Urinary bladder (tissue), 4 donors: ENCODE measurements around the gene KIAA2012. TPM values are rescaled to one million over a fixed set of nuclear protein-coding genes. Genes with fewer than 3 reads are reported as not detected.

Experiments
- DNase-seq: peaks from one replicate; pipeline ENCODE4 v3.0.0-alpha.2; 2015; ENCODE audit errors: extremely low spot score
- H3K27ac ChIP-seq: one replicate; pipeline ENCODE4 v1.5.1; 2013; ENCODE audit warnings: low read depth, mild to moderate bottlenecking, moderate library complexity
- H3K36me3 ChIP-seq: one replicate; pipeline ENCODE4 v1.6.1; 2013; ENCODE audit warnings: mild to moderate bottlenecking, moderate library complexity; ENCODE audit not compliant: insufficient read depth
- H3K4me1 ChIP-seq: one replicate; pipeline ENCODE4 v1.6.1; 2013; ENCODE audit warnings: mild to moderate bottlenecking, moderate library complexity; ENCODE audit not compliant: insufficient read depth
- H3K4me3 ChIP-seq: one replicate; pipeline ENCODE4 v1.5.1; 2013; ENCODE audit warnings: low read depth, low read length
- WGBS: extraction: QIAGEN DNeasy Blood & Tissue Kit; methylation state at CpG from one replicate; pipeline ENCODE4 v1.1.7; 2013; 5-methylcytosine and 5-hydroxymethylcytosine counted together
- polyA plus RNA-seq: library from polyadenylated mRNA; stranded (reverse); fragments of 200-250 nt; gene quantifications from one replicate; pipeline ENCODE4 v1.2.3, GENCODE V29; 2013
- total RNA-seq: library from RNA; depleted of rRNA; stranded (reverse); fragments of >200 nt; gene quantifications from one replicate; pipeline ENCODE4 v1.2.3, GENCODE V29; 2014
- donor health status: healthy with polysubstance abuse.
- donor health status: healthy.

The KIAA2012 gene
- total and polyA plus RNA-seq, 2 donors = 0.05 to 0.16 TPM

DNA sequence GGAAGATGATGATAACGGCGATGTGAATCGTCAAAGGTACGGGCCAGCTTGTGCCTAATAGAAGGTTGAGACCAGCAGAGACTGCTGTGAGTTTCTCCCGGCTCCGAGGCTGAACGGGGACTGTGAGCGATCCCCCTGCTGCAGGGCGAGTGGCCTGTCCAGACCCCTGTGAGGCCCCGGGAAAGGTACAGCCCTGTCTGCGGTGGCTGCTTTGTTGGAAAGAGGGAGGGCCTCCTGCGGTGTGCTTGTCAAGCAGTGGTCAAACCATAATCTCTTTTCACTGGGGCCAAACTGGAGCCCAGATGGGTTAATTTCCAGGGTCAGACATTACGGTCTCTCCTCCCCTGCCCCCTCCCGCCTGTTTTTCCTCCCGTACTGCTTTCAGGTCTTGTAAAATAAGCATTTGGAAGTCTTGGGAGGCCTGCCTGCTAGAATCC is 36.4 kb upstream of the KIAA2012 start:
- H3K4me1 ChIP-seq = no peaks in the 10 kb centered on the region
- H3K4me3 ChIP-seq = peak overlapping the region; percentile 81
- H3K36me3 ChIP-seq = peaks cover 2% of the 10 kb centered on the region
- WGBS = 19% methylated on average over 15 of the region's 15 CpGs
- DNase-seq = no peak
- H3K27ac ChIP-seq = peak overlapping the region; percentile 80

DNA sequence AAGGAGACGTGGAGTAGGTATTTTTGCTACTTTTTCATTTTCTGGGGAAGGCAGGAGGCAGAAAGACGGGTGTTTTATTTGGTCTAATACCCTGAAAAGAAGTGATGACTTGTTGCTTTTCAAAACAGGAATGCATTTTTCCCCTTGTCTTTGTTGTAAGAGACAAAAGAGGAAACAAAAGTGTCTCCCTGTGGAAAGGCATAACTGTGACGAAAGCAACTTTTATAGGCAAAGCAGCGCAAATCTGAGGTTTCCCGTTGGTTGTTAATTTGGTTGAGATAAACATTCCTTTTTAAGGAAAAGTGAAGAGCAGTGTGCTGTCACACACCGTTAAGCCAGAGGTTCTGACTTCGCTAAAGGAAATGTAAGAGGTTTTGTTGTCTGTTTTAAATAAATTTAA is 36.0 kb upstream of the KIAA2012 start:
- DNase-seq = no peak
- H3K36me3 ChIP-seq = peaks cover 2% of the 10 kb centered on the region
- H3K4me3 ChIP-seq = peak overlapping the region; percentile 81
- WGBS = 21% methylated on average over 7 of the region's 7 CpGs
- H3K4me1 ChIP-seq = no peaks in the 10 kb centered on the region
- peak overlapping the region; percentile 80 for H3K27ac ChIP-seq

DNA sequence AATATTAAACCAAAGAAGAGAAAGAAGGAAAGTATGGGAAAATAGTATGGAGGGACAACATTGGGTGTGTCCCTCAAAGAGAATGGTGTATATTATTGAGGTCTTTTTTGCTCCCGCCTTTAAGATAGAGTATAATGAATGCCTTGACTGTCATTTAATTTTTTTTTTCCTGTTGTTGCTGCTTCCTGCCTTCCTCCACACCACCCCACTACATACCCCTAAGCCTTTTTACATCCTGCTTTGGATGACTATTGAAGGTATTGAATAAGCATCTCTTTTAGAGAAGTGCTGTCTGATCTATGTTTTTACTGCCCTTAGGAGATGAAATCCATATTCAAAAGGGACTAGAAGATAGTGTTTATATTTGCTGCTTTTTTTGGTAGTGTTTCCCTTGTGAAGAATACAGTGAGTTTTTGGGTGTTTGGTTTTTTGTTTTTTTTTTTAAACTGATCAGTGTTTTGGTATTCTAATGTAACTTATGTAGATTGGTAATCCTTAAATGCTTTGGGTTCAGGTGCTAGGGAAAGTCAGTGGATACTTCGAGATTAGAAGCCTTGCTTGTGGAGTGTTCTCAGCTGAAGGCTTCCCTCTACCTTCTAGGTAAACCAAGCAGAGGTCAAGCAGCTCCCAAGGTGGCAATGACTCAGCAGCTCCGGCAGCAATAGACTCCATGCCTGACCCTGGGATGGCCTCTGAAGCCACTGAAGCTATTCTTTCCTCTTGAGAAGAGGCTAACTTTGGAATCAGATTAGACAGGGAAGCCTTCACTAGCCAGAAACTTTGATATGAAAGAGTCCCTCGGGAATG is 34.4 kb upstream of the KIAA2012 start:
- no peak for DNase-seq
- Histone ChIP-seq H3K4me1 (peaks cover 3% of the 10 kb centered on the region), H3K27ac (peak overlapping the region; percentile 44), H3K36me3 (peaks cover 2% of the 10 kb centered on the region), H3K4me3 (peak overlapping the region; percentile 12)
- 25% methylated on average over 4 of the region's 4 CpGs for WGBS

DNA sequence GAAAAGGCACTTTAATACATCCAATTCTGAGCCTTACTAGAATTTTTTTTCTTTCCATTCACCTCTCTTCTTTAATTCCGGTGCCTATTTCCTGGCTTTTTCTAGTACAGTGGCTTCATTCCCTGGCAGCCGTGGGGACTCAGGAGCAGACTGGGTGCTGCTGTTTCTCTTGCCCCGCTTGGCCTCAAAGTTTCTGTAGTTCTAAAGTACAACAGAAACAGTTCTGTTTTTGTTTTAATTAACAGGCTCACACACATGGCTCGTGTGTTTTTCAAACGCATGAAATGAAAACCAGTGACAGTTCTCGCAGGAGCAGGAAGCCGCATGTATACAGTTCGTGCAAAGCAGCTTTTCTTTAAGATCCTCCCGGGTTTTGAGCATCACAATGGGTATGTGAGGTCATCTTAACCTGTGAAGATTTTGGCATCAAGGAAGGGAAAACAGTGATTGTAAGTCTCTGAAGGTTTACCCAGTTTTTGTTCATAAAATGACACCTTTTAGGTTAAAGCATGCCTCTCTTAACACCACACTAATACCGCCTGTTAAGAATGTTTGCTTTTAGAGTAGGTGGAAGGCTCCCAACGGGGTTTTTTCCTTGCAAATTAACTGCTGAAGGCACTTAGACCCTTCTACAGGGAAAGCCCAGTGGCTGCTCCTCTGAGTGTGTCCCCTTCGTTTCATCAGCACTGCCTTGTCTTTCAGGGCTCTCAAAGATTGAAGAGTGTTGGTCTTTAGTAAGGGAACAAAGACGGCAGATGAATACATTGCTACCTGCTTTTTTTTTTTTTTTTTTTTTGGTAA is 33.6 kb upstream of the KIAA2012 start:
- peaks cover 2% of the 10 kb centered on the region for H3K36me3 ChIP-seq
- H3K4me1 ChIP-seq = peaks cover 3% of the 10 kb centered on the region
- H3K4me3 ChIP-seq = peak overlapping the region; percentile 18
- no peak for DNase-seq
- 23% methylated on average over 13 of the region's 13 CpGs for WGBS
- H3K27ac ChIP-seq = peak overlapping the region; percentile 44

DNA sequence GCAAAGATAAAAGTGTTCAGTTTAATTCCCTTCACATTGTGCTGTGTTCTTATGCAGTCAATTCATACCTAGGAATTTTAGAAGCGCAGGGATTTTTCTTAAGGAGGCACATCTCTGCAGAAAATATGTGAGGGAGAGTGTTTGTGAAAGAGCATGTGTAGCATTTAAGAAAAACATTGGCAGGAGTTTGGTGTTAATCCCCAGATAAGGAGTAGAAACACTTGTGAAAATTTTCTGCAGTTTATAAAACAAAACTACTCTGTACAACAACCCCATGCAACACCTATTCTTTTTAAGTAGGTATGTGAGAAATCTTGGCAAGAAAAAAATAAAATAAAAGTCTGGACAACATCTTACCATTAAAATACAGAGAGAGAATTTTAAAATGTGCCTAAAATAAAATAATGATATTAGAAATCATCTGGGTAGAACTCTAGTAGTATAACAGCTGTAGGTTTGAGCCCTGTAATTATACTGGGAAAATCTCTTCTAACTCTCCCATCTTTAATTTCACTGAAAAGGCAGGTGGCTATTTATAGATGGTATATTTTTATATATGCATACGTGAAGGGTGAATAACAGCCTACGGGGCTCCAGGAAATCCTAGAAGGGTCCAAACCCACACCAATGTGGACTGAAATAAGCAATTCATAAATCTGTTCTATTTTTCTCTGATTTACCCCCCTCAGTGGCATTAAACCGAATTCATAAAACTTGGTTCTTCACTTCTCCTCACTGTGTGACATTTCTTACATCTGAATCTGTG is 32.8 kb upstream of the KIAA2012 start:
- Histone ChIP-seq H3K4me1 (peaks cover 3% of the 10 kb centered on the region), H3K27ac (no peak overlapping the region), H3K36me3 (peaks cover 2% of the 10 kb centered on the region), H3K4me3 (no peak overlapping the region)
- no peak for DNase-seq
- WGBS = 55% methylated on average over 4 of the region's 4 CpGs

DNA sequence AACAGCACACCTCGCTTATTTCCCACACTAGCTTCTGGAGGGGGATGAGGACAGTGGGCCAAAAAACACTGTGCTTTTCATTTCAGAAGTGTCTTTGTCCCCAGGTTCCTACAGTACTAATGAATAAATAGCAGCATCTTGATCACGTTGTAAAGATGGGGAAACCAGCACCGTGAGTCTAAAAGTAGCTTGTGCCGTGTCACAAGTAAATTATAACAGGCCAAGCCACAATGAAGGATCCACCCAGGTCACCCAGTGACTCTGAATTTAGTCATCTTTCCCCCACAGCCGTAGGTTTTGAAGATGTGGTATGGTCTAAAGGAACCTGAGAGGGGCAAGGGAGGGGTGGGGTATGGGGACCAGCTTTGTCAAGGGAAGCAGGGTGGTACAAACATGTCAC is 30.6 kb upstream of the KIAA2012 start:
- Histone ChIP-seq H3K27ac (no peak overlapping the region), H3K4me1 (peaks cover 3% of the 10 kb centered on the region), H3K36me3 (peaks cover 2% of the 10 kb centered on the region), H3K4me3 (no peak overlapping the region)
- DNase-seq = no peak
- 92% methylated on average over 5 of the region's 5 CpGs for WGBS

DNA sequence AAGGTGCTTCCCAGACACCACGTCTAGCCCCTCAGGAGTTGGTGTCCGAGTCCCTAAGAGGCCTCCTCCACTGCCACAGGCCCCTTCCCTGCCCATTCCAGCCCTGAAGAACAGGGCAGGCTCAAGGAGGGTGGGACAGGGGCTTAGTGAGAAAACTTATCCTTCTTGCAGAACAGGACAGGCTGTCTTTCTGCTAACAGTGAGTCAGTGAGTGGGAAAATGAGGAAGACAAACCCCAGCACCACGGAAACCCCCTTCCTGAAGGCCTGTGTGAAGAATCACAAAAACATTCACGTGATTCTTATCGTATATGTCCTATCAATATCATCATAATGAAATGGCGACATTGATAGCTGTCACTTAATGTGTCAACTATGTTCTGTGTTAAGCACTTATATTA is 29.6 kb upstream of the KIAA2012 start:
- DNase-seq = no peak
- Histone ChIP-seq H3K27ac (no peak overlapping the region), H3K36me3 (peaks cover 2% of the 10 kb centered on the region), H3K4me3 (no peak overlapping the region), H3K4me1 (peaks cover 3% of the 10 kb centered on the region)
- WGBS = 85% methylated on average over 6 of the region's 6 CpGs

DNA sequence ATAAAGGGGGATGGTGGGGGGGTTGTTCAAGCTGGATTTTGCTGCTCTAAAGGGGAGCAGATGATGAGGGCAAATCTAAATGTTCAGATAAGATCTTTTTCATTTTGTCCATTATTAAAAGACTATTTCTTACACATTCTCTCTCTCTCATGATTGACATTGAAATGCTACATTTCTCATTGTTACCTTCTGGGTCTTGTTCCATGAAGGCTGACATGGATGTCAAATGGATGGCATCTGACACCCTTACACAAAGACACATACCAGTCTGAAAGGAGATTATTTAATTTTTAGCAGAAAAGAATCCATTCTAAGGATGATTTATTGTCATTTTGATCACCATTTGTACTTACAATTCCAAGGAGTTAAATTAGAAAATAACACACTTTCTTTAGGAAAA is 28.3 kb upstream of the KIAA2012 start:
- DNase-seq = no peak

DNA sequence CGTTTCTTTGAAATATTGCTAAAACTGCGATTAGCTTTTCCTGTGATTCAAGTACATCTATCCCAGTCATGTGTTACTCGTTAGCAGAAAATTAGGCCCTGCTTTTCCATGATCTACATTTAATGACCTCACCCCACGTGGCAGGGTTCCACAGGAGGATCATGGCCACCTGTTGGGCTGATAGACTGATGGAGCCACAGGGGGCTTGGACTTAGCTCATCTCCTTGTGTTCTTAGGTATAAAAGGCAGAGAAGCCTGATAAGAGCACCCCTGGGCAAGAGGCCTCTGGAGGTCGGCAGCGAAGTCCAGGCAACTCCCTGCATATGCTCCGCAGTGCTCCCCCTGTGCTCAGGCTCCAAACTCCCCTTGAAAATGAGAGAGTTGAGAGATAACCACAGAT is 26.5 kb upstream of the KIAA2012 start:
- peaks cover 3% of the 10 kb centered on the region for H3K4me1 ChIP-seq
- WGBS = 87% methylated on average over 7 of the region's 7 CpGs
- H3K36me3 ChIP-seq = no peaks in the 10 kb centered on the region
- no peak for DNase-seq
- H3K27ac ChIP-seq = no peak overlapping the region
- H3K4me3 ChIP-seq = no peak overlapping the region

More for the DNA sequence above, 28.3 kb upstream of the KIAA2012 start:
- H3K36me3 ChIP-seq = peaks cover 2% of the 10 kb centered on the region
- peaks cover 3% of the 10 kb centered on the region for H3K4me1 ChIP-seq
- no peak overlapping the region for H3K4me3 ChIP-seq
- H3K27ac ChIP-seq = no peak overlapping the region

DNA sequence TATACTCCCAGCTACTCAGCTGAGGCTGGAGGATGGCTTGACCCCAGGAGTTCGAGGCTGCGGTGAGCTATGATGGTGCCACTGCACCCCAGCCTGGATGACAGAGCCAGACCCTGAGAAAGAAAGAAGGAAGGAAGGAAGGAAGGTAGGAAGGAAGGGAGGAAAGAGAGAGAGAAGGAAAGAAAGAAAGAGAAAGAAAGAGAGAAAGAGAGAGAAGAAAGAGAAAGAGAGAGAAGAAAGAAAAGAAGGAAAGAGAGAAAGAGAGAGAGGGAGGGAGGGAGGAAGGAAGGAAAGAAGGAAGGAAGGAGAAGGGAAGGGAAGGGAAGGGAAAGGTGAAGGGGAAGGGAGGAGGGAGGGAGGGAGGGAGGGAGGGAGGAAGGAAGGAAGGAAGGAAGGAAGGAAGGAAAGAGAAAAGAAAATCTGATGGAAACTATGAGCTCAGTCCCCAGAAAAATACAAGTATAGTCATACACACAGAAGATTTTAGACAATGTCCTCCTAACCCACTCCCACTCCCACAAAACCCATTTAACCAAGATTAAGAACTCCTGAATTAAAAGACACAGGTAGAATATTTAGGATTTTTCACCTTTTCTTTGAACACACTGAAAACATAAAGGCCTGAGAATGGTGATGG is 23.8 kb upstream of the KIAA2012 start:
- H3K36me3 ChIP-seq = no peaks in the 10 kb centered on the region
- WGBS = 97% methylated on average over 2 of the region's 2 CpGs
- DNase-seq = no peak
- no peak overlapping the region for H3K27ac ChIP-seq
- no peak overlapping the region for H3K4me3 ChIP-seq
- no peaks in the 10 kb centered on the region for H3K4me1 ChIP-seq

DNA sequence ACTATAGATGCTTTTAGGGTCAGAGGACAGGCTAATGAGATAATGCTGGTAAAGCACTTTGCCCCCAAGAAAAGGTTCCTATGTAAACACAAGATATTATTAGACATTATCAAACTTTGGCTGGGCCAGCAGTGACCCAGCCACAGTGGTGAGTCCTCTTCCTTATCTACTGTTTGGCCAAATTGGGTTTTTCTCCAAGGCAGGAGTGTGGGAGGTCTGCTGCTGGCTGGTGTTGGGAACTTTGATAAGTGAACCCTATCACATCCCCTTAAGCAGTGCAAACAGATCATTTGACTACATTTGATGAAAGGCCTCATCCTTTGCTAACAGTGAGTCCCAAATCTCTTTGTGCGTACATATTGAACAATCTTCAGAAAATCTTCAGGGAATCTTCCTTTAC is 23.2 kb upstream of the KIAA2012 start:
- DNase-seq = no peak
- H3K36me3 ChIP-seq = no peaks in the 10 kb centered on the region
- no peaks in the 10 kb centered on the region for H3K4me1 ChIP-seq
- no peak overlapping the region for H3K27ac ChIP-seq
- 96% methylated on average over 1 of the region's 1 CpG for WGBS
- H3K4me3 ChIP-seq = no peak overlapping the region

DNA sequence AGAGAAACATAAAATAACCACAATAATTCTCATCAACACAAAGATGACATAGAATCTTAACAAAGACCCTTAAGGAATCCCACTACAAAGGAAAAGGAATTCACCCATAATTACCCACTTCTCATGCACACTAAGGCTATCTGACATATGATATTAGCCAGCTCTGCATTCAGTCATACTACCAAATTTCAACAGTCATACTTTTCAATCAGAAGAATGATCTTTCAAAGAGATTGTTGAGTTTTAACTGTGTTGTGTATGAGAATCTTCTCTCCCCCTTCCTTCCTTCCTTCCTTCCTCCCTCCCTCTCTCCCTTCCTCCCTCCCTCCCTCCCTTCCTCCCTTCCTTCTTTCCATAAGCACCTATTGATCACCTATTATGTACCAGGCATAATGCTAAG is 22.4 kb upstream of the KIAA2012 start:
- no peaks in the 10 kb centered on the region for H3K4me1 ChIP-seq
- H3K4me3 ChIP-seq = no peak overlapping the region
- H3K36me3 ChIP-seq = no peaks in the 10 kb centered on the region
- H3K27ac ChIP-seq = no peak overlapping the region
- no peak for DNase-seq

DNA sequence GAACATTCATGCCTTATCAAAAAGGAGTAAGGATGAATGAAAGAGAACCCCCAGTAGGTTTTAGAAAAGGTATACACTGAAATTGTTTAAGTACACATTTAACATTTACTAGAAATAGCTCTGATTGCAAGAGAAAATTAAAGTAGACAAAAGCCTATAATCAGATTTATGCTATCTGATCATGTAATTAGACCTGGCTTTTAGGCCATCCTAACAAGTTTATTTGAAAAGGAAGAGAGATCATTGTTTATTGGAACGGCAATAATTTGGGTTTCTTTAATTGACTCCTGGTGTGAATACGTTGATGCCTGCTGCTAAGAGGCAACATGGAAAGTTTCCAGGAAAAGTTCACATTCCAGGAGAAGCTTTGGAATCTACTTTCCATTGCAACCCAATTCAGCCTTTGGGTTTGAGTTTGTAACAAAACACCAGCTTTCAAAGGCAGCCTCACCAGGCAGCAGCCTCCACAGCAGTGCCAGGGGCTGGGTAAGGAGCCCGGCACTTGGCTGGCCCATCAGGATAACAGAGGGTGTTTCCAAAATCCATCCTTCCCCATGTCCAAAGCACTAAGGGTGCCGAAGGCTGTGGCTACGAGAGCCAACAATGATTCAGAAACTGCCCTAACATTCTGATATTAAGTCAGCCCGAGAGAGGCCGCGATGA is 21.4 kb upstream of the KIAA2012 start:
- Histone ChIP-seq H3K36me3 (no peaks in the 10 kb centered on the region), H3K4me3 (no peak overlapping the region), H3K4me1 (no peaks in the 10 kb centered on the region), H3K27ac (no peak overlapping the region)
- 44% methylated on average over 8 of the region's 8 CpGs for WGBS
- no peak for DNase-seq
